OCI-LY1 (cell line): ENCODE data around the gene DCAF4.

Source experiments
- H2AFZ ChIP-seq: fragments of 200-600 bp; sonication (generic), shearing (Covaris generic); 2 replicates; pipeline ENCODE4 v1.6.0; 2014; ENCODE audit warnings: antibody characterized with exemption, mild to moderate bottlenecking, low read length
- H3F3A ChIP-seq: fragments of 200-600 bp; sonication (generic), shearing (Covaris generic); 2 replicates; pipeline ENCODE4 v1.6.0; 2014; ENCODE audit warnings: mild to moderate bottlenecking, antibody characterized with exemption, low read length, moderate library complexity; ENCODE audit not compliant: insufficient read depth
- H3K27ac ChIP-seq: fragments of 200-600 bp; sonication (generic); 2 replicates; pipeline ENCODE4 v1.5.1; 2014; ENCODE audit warnings: low read length, mixed run types, mild to moderate bottlenecking, low read depth; ENCODE audit not compliant: poor library complexity, severe bottlenecking
- H3K27me3 ChIP-seq: fragments of 200-600 bp; sonication (generic); 2 replicates; pipeline ENCODE4 v1.6.0; 2014; ENCODE audit warnings: antibody characterized with exemption, mild to moderate bottlenecking, low read length, moderate library complexity; ENCODE audit not compliant: insufficient read depth
- H3K36me3 ChIP-seq: fragments of 200-600 bp; sonication (generic); 2 replicates; pipeline ENCODE4 v1.6.1; 2014; ENCODE audit warnings: mild to moderate bottlenecking, antibody characterized with exemption, low read length, moderate library complexity, mixed read lengths; ENCODE audit not compliant: insufficient read depth
- H3K4me1 ChIP-seq: fragments of 200-600 bp; sonication (generic); 2 replicates; pipeline ENCODE4 v1.5.1; 2014; ENCODE audit warnings: mild to moderate bottlenecking, low read length, moderate library complexity; ENCODE audit not compliant: insufficient read depth, severe bottlenecking
- H3K4me2 ChIP-seq: fragments of 200-600 bp; sonication (generic), shearing (Covaris generic); 2 replicates; pipeline ENCODE4 v1.6.1; 2014; ENCODE audit warnings: low read length
- H3K4me3 ChIP-seq: fragments of 200-600 bp; sonication (generic); 2 replicates; pipeline ENCODE4 v1.5.1; 2014; ENCODE audit warnings: low read length, low read depth, mild to moderate bottlenecking, mixed read lengths; ENCODE audit not compliant: poor library complexity, severe bottlenecking
- H3K79me2 ChIP-seq: fragments of 200-600 bp; shearing (Covaris generic); 2 replicates; pipeline ENCODE4 v1.6.1; 2016; ENCODE audit warnings: mixed run types, low read length, mixed read lengths; ENCODE audit not compliant: insufficient read depth
- H3K9ac ChIP-seq: fragments of 200-600 bp; sonication (generic), shearing (Covaris generic); 2 replicates; pipeline ENCODE4 v1.6.1; 2014; ENCODE audit warnings: mild to moderate bottlenecking, low read length, mixed read lengths
- H3K9me2 ChIP-seq: fragments of 200-600 bp; sonication (generic), shearing (Covaris generic); 2 replicates; pipeline ENCODE4 v1.6.1; 2014; ENCODE audit warnings: low read depth, mild to moderate bottlenecking, low read length, mixed read lengths
- H3K9me3 ChIP-seq: fragments of 200-600 bp; shearing (Covaris generic); 2 replicates; pipeline ENCODE4 v1.6.1; 2014; ENCODE audit warnings: low read length, mixed read lengths
- H4K20me1 ChIP-seq: fragments of 200-600 bp; sonication (generic), shearing (Covaris generic); 2 replicates; pipeline ENCODE4 v1.6.0; 2016; ENCODE audit warnings: mild to moderate bottlenecking, low read length; ENCODE audit not compliant: insufficient read depth
- CTCF ChIP-seq: fragments of 200-600 bp; sonication (generic), shearing (Covaris generic); IDR thresholded peaks from 2 replicates; pipeline ENCODE4 v1.5.1; 2017; ENCODE audit warnings: mild to moderate bottlenecking, antibody characterized with exemption, low read length, moderate library complexity, mixed read lengths
- EZH2 ChIP-seq: fragments of 200-600 bp; sonication (generic), shearing (Covaris generic); IDR thresholded peaks from 2 replicates; pipeline ENCODE4 v1.8.0; 2017; ENCODE audit warnings: borderline replicate concordance, mixed run types, mild to moderate bottlenecking, antibody characterized with exemption, low read length, moderate library complexity, mixed read lengths

The DCAF4 gene

GRCh38 chr14:72943876-72944430 lies 17.7 kb downstream of the DCAF4 start:
- TF ChIP-seq CTCF, result no peak
- TF ChIP-seq EZH2, result no peak
- Histone ChIP-seq H3K79me2 (no peaks in the 10 kb centered on the region), H4K20me1 (no peaks in the 10 kb centered on the region), H2AFZ (no peak overlapping the region), H3K4me3 (no peak overlapping the region), H3K4me1 (no peaks in the 10 kb centered on the region), H3K27ac (no peak overlapping the region), H3K9me3 (no peaks in the 10 kb centered on the region), H3K9ac (no peak overlapping the region), H3K36me3 (peaks cover 74% of the 10 kb centered on the region), H3K27me3 (no peaks in the 10 kb centered on the region), H3K4me2 (no peak overlapping the region), H3F3A (no peaks in the 10 kb centered on the region), H3K9me2 (no peaks in the 10 kb centered on the region)

GRCh38 chr14:72945356-72946027 lies 19.2 kb downstream of the DCAF4 start:
- TF ChIP-seq CTCF (no peak), EZH2 (no peak)
- H3K9me2 ChIP-seq, result no peaks in the 10 kb centered on the region
- no peaks in the 10 kb centered on the region for H3F3A ChIP-seq
- H3K4me2 ChIP-seq, result no peak overlapping the region
- no peaks in the 10 kb centered on the region for H3K27me3 ChIP-seq
- H3K36me3 ChIP-seq, result peaks cover 60% of the 10 kb centered on the region
- H3K79me2 ChIP-seq, result no peaks in the 10 kb centered on the region
- no peaks in the 10 kb centered on the region for H3K4me1 ChIP-seq
- no peak overlapping the region for H2AFZ ChIP-seq
- no peak overlapping the region for H3K9ac ChIP-seq
- no peak overlapping the region for H3K4me3 ChIP-seq
- no peaks in the 10 kb centered on the region for H4K20me1 ChIP-seq
- H3K27ac ChIP-seq, result no peak overlapping the region
- H3K9me3 ChIP-seq, result no peaks in the 10 kb centered on the region

DNA sequence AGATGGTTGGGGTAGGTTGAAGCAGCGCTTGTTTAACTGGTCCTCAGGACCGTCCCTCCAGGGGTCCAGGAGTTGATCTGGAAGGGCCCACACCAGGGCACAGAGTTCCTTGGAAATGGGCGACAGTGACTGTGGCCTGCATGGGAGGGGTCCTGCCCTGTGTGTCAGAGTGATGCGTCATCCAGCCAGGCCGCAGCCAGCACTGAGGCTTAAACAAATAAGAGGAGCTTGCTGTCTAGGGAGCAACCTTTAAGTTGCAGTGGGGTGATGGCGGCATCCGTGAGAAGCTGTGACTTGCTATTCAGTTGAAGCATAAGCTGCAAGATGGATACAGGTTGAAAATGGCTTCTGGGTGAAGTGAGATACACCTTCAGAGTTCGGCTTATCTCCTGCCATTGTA lies 20.2 kb downstream of the DCAF4 start:
- Histone ChIP-seq H3K4me1 (no peaks in the 10 kb centered on the region), H4K20me1 (no peaks in the 10 kb centered on the region), H3K27ac (no peak overlapping the region), H3K4me2 (no peak overlapping the region), H3K27me3 (no peaks in the 10 kb centered on the region), H3K36me3 (peaks cover 55% of the 10 kb centered on the region), H3F3A (no peaks in the 10 kb centered on the region), H3K9me3 (no peaks in the 10 kb centered on the region), H2AFZ (no peak overlapping the region), H3K9me2 (no peaks in the 10 kb centered on the region), H3K9ac (no peak overlapping the region), H3K4me3 (no peak overlapping the region), H3K79me2 (no peaks in the 10 kb centered on the region)
- TF ChIP-seq EZH2, result no peak
- TF ChIP-seq CTCF, result no peak
